CD4-positive, alpha-beta T cell treated with Interleukin-17A for 4 hours (primary cell): ENCODE measurements around the gene PPRC1.

Experiments used
- DNase-seq: peaks from one replicate; pipeline ENCODE4 v3.0.0-alpha.2; 2020; ENCODE audit warnings: mixed read lengths

The PPRC1 gene

DNA sequence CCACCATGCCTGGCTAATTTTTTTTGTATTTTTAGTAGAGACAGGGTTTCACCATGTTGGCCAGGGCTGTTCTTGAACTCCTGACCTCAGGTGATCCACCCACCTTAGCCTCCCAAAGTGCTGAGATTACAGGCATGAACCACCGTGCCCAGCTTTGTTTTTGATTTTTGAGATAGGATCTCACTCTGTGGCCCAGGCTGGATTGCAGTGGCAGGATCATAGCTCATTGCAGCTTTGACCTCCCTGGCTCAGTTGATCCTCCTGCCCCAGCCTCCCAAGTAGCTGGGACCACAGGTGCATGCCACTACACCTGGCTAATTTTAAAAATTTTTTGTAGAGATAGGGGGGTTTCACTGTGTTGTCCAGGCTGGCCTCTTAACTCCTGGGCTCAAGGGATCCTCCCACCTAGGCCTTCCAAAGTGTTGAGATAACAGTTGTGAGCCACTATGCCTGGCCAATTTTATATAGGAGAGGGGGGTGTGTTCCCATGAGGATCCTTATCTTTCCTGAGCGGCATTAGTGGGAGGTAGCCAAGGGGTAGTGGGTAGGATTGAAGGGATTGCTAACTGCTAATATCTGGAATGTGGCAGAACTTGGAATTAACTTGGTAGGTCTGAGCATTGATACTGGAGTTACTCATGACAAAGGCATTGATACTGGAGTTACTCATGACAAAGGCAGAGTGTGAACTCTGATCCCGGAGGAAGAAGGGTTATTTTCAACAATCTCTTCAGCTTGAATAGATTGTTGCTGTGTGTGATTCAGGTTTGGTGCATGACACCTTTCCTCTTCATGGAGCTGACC, 18.3 kb downstream of the PPRC1 start:
- no peak for DNase-seq

DNA sequence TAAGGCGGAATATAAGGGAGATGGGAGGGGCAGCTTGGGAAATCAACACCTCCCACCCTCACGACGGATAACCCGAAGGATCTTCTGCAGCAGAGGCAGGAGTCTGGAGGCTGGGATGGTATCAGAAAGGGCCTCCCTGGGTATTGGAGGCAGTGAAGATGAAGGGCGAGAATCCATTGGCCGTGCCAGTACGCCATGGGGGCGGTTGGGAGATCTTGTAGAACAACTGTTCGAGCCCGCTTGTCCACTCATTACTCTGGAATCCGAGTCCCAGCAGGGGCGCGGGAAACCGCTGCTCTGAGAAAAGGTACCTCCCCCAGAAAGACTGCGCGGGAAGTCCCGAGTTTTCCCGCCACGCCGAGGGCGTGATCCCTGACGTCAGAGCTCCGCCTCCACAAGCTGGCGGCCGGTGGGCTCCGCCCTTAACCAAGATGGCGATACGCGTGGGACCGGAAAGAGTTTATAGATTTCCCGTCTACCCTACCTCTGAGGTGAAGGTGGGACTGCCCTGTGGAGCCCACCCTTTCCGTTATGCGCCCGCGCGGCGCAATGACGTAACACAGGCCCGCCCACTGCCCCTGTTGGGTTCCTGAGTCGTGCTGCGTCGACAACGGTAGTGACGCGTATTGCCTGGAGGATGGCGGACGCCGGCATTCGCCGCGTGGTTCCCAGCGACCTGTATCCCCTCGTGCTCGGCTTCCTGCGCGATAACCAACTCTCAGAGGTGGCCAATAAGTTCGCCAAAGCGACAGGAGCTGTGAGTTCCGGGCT, 19.1 kb downstream of the PPRC1 start, which contains the start of gene NOLC1:
Gene NOLC1 (plus strand): TSS at position 616 of the 771 bp plus-strand sequence. CDS start 22 bp downstream, at position 638.
- DNase-seq: peak; percentile 99

- no peak for DNase-seq
Measured at GRCh38 chr10:102152545-102152890, 19.7 kb downstream of the PPRC1 start.

- no peak for DNase-seq
Measured at GRCh38 chr10:102153093-102153620, 20.3 kb downstream of the PPRC1 start.

GRCh38 chr10:102154466-102155116, 21.8 kb downstream of the PPRC1 start:
- no peak for DNase-seq

- DNase-seq: no peak
Measured at GRCh38 chr10:102157224-102157623, 24.4 kb downstream of the PPRC1 start.

DNA sequence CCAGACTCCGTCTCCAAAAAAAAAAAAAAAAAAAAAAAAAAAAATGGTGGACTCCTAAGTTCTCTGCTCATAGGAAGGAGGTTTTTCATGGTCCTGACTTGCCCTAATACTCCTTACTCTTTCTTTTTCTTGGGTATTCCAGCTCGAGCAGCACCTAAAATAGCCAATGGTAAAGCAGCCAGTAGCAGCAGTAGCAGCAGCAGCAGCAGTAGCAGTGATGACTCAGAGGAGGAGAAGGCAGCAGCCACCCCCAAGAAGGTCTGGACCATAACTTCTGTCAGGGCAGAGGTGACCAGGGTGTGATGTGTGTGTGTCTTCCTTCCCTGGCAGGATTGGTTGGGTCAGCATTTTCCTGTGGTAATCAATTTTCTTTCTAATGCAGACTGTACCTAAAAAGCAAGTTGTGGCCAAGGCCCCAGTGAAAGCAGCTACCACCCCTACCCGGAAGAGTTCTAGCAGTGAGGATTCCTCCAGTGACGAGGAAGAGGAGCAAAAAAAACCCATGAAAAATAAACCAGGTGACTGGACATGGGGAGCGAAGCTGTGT, 26.3 kb downstream of the PPRC1 start:
- DNase-seq: no peak

DNA sequence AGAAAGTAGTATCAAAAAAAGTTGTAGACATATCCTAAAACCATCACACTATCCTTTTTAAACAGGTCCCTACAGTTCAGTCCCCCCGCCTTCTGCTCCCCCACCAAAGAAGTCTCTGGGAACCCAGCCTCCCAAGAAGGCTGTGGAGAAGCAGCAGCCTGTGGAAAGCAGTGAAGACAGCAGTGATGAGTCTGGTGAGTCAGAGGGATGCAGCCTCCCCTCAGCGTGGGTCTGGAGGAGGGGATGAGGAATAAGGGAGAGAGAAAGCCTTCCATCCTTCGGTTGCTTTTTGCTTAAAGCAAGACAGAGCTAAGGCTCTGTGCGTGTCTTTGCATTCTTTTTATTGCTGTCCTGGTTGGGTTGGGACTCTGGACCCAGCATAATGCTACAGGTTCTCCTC, 27.0 kb downstream of the PPRC1 start:
- DNase-seq: no peak

GRCh38 chr10:102163342-102163989, 30.6 kb downstream of the PPRC1 start:
- no peak for DNase-seq

GRCh38 chr10:102167861-102168260, 35.0 kb downstream of the PPRC1 start:
- no peak for DNase-seq

DNA sequence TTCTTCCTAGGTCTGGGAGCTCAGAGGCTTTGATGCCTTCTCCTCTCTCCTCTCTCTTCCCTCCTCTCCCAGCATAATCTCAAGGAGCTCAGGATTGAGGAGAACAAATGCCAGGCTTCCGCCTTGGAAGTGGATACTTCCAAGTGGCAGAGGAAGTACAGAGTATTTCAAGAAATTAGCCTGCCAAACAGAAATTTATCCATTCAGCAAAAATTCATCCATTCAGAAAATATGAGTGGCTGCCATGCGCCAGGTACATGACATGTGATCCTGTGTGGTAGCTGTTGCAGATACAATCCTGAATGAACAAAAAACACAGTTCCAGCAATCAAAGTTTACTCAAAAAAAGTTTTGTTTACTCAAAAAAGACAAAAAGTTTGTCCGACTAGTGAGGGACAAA, 37.8 kb downstream of the PPRC1 start:
- no peak for DNase-seq

DNA sequence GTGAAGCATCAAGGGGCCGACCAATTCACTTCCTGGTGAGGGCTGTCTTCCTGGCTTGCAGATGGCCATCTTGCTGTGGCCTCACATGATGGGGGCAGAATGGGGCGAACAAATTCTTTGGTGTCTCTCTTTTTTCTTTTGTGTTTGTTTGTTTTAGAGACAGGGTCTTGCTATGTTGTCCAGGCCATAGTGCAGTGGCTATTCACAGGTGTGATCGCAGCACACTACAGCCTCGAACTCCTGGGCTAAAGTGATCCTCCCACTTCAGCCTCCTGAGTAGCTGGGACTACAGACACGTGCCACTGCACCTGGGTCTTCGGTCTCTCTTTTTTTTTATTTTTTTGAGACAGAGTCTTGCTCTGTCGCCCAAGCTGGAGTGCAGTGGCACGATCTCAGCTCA, 39.4 kb downstream of the PPRC1 start:
- no peak for DNase-seq

DNA sequence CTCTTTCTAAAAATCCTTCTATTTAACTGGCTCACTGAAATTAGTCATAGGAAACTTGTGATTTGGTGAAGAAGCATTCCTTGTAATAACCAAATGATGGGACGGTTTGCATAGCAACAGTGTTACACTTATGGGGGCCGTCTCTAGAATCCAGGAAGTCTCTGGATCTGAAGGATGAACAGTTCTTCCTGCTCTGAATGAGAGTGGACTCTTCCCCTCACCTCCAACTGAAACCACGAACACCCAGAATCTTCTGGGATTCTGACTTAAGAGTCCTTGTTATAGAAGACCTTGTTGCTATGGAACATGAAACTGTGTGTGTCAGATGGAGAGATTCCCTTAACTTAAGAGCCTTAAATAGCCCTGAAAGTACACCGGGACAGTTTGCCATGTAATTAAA, 42.6 kb downstream of the PPRC1 start:
- DNase-seq: no peak

DNA sequence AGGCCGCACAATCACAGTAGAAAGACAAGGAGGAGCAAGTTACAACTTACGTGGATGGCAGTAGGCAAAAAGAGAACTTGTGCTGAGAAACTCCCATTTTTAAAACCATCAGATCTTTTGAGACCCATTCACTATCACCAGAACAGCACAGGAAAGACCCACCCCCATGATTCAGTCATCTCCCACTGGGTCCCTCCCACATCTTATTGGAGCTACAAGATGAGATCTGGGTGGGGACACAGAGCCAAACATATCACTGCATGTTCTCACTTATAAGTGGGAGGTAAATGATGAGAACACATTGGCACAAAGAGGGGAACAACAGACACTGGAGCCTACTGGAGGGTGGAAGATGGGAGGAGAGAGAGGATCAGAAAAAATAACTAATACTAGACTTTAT, 51.8 kb downstream of the PPRC1 start:
- DNase-seq: no peak

GRCh38 chr10:102185272-102185671, 52.4 kb downstream of the PPRC1 start:
- no peak for DNase-seq

DNA sequence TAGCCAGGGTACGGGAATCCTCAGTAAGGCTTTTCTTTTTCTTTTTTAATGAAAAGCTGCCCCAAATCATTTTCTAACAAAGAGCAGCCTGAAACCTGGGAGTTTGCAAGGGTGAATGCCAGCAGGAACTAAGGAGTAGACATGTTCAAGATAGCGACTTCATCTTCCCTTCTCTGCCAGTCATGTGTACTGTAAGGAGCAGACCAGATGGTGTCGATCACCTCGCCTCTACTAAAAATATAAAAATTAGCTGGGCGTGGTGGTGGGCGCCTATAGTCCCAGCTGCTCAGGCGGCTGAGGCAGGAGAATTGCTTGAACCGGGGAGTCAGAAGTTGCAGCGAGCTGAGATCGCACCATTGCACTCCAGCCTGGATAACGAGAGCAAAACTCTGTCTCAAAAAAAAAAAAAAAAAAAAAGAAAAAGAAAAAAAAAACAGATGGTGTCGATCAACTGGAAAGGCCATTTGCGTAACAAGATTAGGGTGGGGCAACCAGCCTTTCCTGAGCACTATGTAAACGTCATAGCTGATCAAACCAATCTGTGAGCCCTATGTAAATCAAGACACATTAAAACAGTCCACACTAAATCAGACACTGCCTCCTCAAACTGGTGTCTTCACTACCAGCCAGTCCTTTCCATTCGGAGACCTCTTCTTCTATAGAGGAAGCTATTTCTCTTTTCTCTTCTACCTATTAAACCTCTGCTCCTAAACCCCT, 53.1 kb downstream of the PPRC1 start:
- DNase-seq: no peak

GRCh38 chr10:102188298-102188940, 55.6 kb downstream of the PPRC1 start:
- peak; percentile 4 for DNase-seq

- DNase-seq: peak; percentile 9
Measured at GRCh38 chr10:102188941-102189898, 56.4 kb downstream of the PPRC1 start.

DNA sequence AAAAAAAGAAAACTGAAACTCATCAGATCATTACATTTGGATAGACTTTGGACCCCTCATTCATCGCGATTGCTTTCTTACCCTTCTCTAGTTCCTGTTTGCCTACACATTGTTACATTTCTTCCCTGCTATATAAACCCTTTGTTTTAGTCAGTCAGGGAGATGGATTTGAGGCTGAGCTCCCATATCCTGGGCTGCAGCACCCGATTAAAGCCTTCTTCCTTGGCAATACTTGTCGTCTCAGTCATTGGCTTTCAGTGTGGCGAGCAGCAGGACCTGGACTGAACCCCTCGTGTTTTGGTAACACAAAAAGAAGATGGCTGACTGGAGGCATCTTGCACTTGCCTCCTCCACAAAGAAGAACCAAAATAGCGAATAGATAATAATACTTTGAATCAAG, 59.1 kb downstream of the PPRC1 start:
- no peak for DNase-seq

GRCh38 chr10:102195296-102195870, 62.5 kb downstream of the PPRC1 start:
- DNase-seq: no peak
